HEK293 (cell line): ENCODE data around the gene TTLL3.

Source experiments
- TCF7L2 ChIP-seq: IDR thresholded peaks from 2 replicates; pipeline ENCODE4 v1.6.1; 2011; ENCODE audit warnings: low read depth, mild to moderate bottlenecking, inconsistent platforms, low read length, moderate library complexity, borderline replicate concordance
- ZEB2 ChIP-seq: fragments of 450-650 bp; formaldehyde crosslinking; IDR thresholded peaks from 2 replicates; pipeline ENCODE4 v1.5.1; 2016; ENCODE audit warnings: missing biosample characterization, missing genetic modification characterization
- ZNF157 ChIP-seq: fragments of 450-650 bp; formaldehyde crosslinking; IDR thresholded peaks from 2 replicates; pipeline ENCODE4 v1.5.1; 2016; ENCODE audit warnings: missing biosample characterization, missing genetic modification characterization

DNA sequence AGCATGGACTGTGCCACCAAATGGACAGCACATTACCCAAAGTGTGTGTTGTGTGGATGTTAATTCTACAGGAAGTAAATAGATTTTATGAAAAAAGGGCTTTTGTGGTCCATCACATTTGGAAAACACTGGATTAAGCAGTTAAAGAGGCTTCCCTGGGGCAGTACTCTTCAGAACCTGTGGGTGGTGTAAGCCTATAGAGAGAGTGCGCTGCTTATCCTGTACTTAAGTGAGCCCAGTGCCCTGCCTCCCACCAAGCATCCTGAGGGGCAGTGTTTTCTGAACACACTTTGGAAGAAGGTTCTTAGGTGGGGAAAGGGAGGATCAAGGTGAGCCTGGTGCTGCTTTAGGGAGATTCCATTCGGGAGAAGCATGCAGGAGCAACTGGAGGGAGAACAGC lies 10.9 kb downstream of the TTLL3 start:
- no peak for TF ChIP-seq TCF7L2
- TF ChIP-seq ZEB2 (tag by site-specific recombination): no peak
- TF ChIP-seq ZNF157 (tag by site-specific recombination): no peak
